Effector memory CD4-positive, alpha-beta T cell (primary cell): ENCODE measurements around the gene PCDHGA9.

ENCODE experiments used
- DNase-seq, 3 donors: peaks; one replicate each; pipeline ENCODE4 v3.0.0-alpha.2; 2020
- H3K27ac ChIP-seq: 2 replicates; pipeline ENCODE4 v1.7.0; 2013; ENCODE audit warnings: mild to moderate bottlenecking, low read length, moderate library complexity; ENCODE audit not compliant: insufficient read depth, poor library complexity, severe bottlenecking
- H3K27me3 ChIP-seq: replicated peaks from 2 replicates; pipeline ENCODE4 v1.7.0; 2013; ENCODE audit warnings: mild to moderate bottlenecking, low read length; ENCODE audit not compliant: insufficient read depth, control insufficient read depth, poor library complexity, severe bottlenecking
- H3K36me3 ChIP-seq: 2 replicates; pipeline ENCODE4 v1.7.0; 2013; ENCODE audit warnings: mild to moderate bottlenecking, low read length, moderate library complexity; ENCODE audit not compliant: control insufficient read depth, insufficient read depth
- H3K4me1 ChIP-seq: 2 replicates; pipeline ENCODE4 v1.7.0; 2013; ENCODE audit warnings: low read length, mild to moderate bottlenecking; ENCODE audit not compliant: control insufficient read depth, insufficient read depth, poor library complexity, severe bottlenecking
- H3K4me3 ChIP-seq: 2 replicates; pipeline ENCODE4 v1.7.0; 2013; ENCODE audit warnings: low read length, low read depth, mild to moderate bottlenecking; ENCODE audit not compliant: insufficient read depth, poor library complexity, severe bottlenecking
- H3K9me3 ChIP-seq: 2 replicates; pipeline ENCODE4 v1.7.0; 2013; ENCODE audit warnings: mild to moderate bottlenecking, low read length, moderate library complexity; ENCODE audit not compliant: control insufficient read depth
- total RNA-seq, 3 donors: gene quantifications; one replicate each; lab custom pipeline; 2026; lab: John Stamatoyannopoulos, UW

PCDHGA9 gene
- 0.17 to 0.35 (median 0.19) reads per million in 3 donors for total RNA-seq

DNA sequence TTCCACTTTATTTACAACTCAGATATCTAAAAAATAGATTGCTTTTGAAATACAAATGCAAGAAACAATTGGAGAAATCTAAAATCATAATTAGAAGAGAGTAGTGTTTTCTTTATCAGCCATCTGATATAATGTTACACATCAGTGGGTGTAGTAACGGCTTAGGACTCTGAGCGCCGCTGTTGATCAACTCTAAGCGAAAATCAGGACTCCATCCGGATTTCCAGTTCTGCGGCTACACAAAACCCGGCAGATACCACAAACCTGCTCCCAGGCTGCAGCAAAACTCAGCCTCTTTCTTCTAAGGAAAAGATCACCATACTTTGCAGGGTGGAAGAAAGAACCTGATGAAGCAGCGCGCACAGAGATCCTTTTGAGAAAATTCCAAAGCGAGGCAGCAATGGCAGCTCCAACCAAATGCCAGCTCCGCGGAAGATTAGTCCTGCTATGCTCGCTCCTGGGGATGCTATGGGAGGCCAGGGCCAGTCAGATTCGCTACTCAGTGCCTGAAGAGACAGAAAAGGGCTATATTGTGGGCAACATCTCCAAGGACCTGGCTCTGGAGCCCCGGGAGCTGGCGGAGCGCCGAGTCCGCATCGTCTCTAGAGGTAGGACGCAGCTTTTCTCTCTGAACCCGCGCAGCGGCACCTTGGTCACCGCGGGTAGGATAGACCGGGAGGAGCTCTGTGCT, at the start of gene PCDHGA9:
PCDHGA9 (plus strand) TSS at position 226 of the 691 bp plus-strand sequence; CDS start at position 401, 175 bp downstream.
- H3K27me3 ChIP-seq = peaks cover 31% of the 10 kb centered on the region

DNA sequence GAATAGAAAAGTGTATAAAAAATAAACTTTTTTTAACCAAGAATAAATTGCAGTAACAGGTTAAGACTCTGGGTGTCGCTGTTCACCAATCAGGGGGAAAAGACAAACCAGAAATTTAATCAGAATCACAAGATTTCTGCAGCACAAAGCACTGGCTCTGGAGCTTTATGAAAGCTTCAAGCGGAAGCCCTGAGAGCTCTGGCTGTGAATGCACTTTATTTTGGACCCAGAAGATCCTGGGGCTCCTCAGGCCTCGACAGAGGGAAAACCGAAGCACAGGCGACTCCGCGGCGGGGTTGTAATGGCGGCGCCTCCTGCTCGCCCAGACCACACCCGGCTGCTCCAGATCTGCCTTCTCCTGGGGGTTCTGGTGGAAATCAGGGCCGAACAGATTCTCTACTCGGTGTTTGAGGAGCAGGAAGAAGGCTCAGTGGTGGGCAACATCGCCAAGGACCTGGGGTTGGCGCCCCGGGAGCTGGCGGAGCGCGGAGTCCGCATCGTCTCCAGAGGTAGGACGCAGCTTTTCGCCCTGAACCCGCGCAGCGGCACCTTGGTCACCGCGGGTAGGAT, 47.6 kb upstream of the PCDHGA9 start, which contains the start of gene PCDHGA4:
PCDHGA4 (plus strand) TSS at position 122 of the 570 bp plus-strand sequence; CDS start at position 209, 87 bp downstream.
- Histone ChIP-seq H3K9me3 (no peaks in the 10 kb centered on the region), H3K36me3 (no peaks in the 10 kb centered on the region), H3K4me1 (no peaks in the 10 kb centered on the region), H3K27me3 (peaks cover 5% of the 10 kb centered on the region), H3K27ac (no peak within 1 kb of the TSS), H3K4me3 (peak within 1 kb of the TSS; percentile 13)
- DNase-seq = no peak

More for the DNA sequence above, at the start of gene PCDHGA9:
- DNase-seq = no peak
- Histone ChIP-seq H3K36me3 (no peaks in the 10 kb centered on the region), H3K4me1 (no peaks in the 10 kb centered on the region), H3K4me3 (no peak within 1 kb of the TSS), H3K27ac (no peak within 1 kb of the TSS), H3K9me3 (peaks cover 4% of the 10 kb centered on the region)

DNA sequence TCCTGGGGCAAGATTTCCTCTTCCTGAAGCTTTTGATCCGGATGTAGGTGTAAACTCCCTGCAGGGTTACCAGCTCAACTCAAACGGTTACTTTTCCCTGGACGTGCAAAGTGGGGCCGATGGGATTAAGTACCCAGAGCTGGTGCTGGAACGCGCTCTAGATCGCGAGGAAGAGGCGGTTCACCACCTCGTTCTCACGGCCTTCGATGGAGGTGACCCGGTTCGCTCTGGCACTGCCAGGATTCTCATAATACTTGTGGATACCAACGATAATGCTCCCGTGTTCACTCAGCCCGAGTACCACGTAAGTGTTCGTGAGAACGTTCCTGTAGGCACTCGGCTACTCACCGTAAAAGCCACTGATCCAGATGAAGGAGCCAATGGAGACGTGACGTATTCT, 46.9 kb upstream of the PCDHGA9 start:
- no peak for DNase-seq
- no peak overlapping the region for H3K4me3 ChIP-seq
- no peaks in the 10 kb centered on the region for H3K4me1 ChIP-seq
- H3K36me3 ChIP-seq = no peaks in the 10 kb centered on the region
- H3K27me3 ChIP-seq = peaks cover 5% of the 10 kb centered on the region
- no peak overlapping the region for H3K27ac ChIP-seq
- no peaks in the 10 kb centered on the region for H3K9me3 ChIP-seq

DNA sequence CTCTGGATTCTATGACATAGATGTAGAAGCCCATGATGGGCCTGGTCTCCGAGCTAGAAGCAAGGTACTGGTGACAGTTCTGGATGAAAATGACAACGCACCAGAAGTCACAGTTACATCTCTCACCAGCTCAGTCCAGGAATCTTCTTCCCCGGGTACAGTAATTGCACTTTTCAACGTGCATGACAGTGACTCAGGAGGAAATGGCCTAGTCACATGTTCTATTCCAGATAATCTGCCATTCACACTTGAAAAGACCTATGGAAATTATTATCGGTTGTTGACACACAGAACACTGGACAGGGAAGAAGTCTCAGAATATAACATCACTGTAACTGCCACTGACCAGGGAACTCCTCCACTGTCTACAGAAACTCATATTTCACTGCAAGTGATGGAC, 46.4 kb upstream of the PCDHGA9 start:
- Histone ChIP-seq H3K4me3 (no peak overlapping the region), H3K27me3 (peaks cover 5% of the 10 kb centered on the region), H3K27ac (no peak overlapping the region), H3K36me3 (no peaks in the 10 kb centered on the region), H3K9me3 (no peaks in the 10 kb centered on the region), H3K4me1 (no peaks in the 10 kb centered on the region)
- no peak for DNase-seq

DNA sequence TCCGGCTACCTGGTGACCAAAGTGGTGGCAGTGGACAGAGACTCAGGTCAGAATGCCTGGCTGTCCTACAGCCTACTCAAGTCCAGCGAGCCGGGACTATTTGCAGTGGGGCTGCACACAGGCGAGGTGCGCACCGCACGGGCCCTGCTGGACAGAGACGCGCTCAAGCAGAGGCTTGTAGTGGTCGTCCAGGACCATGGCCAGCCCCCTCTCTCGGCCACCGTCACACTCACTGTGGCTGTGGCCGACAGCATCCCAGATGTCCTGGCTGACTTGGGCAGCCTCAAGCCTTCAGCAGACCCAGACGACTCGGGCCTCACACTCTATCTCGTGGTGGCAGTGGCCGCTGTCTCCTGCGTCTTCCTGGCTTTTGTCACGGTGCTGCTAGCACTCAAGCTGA, 45.6 kb upstream of the PCDHGA9 start:
- no peak overlapping the region for H3K27ac ChIP-seq
- DNase-seq = no peak
- no peaks in the 10 kb centered on the region for H3K4me1 ChIP-seq
- H3K36me3 ChIP-seq = no peaks in the 10 kb centered on the region
- H3K9me3 ChIP-seq = no peaks in the 10 kb centered on the region
- peaks cover 5% of the 10 kb centered on the region for H3K27me3 ChIP-seq
- no peak overlapping the region for H3K4me3 ChIP-seq

DNA sequence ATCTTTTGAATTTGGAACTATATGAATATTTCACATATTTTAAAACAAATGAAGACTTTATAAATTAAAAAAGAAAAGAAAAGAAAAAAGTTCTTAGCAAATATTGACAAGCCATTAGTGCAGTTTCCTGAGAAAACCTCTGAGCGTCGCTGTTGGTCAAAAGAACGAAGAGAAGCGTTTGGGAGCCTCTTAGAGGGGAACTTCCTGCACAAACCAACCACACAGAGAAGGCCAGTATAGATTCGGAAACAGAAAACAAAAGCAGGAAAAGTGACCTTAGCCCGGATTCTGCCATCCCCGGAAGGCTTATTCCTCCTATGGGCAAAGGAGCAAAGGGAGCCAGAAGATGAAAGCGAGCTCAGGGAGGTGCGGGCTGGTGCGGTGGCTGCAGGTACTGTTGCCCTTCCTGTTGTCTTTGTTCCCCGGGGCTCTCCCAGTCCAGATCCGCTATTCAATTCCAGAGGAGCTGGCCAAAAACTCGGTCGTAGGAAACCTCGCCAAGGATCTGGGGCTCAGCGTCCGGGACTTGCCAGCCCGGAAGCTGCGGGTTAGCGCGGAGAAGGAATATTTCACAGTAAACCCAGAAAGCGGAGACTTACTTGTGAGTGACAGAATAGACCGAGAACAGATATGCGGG, 42.7 kb upstream of the PCDHGA9 start, which contains the start of gene PCDHGB2:
PCDHGB2 (plus strand) TSS at position 205 of the 637 bp plus-strand sequence; CDS start at position 347, 142 bp downstream.
- Histone ChIP-seq H3K36me3 (no peaks in the 10 kb centered on the region), H3K4me1 (no peaks in the 10 kb centered on the region), H3K27me3 (peaks cover 4% of the 10 kb centered on the region), H3K4me3 (peak within 1 kb of the TSS; percentile 26), H3K27ac (no peak within 1 kb of the TSS), H3K9me3 (no peaks in the 10 kb centered on the region)
- DNase-seq = no peak

DNA sequence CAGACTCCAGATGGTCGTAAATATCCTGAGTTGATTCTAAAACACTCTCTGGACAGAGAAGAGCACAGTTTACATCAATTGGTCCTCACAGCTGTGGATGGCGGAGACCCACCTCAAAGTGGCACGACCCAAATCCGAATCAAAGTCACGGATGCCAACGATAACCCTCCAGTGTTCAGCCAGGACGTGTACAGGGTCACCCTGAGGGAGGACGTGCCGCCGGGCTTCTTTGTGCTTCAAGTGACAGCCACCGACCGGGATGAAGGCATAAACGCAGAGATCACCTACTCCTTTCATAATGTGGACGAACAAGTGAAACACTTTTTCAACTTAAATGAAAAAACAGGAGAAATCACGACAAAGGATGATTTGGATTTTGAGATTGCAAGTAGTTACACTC, 41.9 kb upstream of the PCDHGA9 start:
- H3K9me3 ChIP-seq = no peaks in the 10 kb centered on the region
- no peaks in the 10 kb centered on the region for H3K4me1 ChIP-seq
- no peak overlapping the region for H3K4me3 ChIP-seq
- H3K27ac ChIP-seq = no peak overlapping the region
- peaks cover 10% of the 10 kb centered on the region for H3K27me3 ChIP-seq
- DNase-seq = no peak
- H3K36me3 ChIP-seq = no peaks in the 10 kb centered on the region

DNA sequence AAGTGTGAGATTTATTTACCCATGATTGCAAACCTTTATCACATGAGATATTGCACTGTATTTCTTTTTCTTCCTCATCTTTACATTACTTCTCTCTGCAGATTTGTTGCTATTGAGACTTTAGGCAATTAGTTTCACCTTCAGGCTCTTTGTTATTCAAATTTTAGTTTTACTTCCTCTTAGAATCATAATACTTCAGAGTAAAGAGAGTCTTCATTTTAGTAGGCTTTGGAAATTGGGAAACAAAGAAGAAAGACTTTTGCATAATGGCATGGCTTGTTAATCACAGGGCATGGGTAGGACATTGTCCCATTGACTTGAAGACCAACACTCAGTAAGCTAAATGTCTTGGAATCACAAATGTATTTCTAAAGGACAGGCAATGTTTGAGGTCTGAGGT, 39.9 kb upstream of the PCDHGA9 start:
- no peaks in the 10 kb centered on the region for H3K9me3 ChIP-seq
- H3K27me3 ChIP-seq = peaks cover 19% of the 10 kb centered on the region
- H3K36me3 ChIP-seq = no peaks in the 10 kb centered on the region
- no peaks in the 10 kb centered on the region for H3K4me1 ChIP-seq
- no peak overlapping the region for H3K27ac ChIP-seq
- no peak overlapping the region for H3K4me3 ChIP-seq
- no peak for DNase-seq

DNA sequence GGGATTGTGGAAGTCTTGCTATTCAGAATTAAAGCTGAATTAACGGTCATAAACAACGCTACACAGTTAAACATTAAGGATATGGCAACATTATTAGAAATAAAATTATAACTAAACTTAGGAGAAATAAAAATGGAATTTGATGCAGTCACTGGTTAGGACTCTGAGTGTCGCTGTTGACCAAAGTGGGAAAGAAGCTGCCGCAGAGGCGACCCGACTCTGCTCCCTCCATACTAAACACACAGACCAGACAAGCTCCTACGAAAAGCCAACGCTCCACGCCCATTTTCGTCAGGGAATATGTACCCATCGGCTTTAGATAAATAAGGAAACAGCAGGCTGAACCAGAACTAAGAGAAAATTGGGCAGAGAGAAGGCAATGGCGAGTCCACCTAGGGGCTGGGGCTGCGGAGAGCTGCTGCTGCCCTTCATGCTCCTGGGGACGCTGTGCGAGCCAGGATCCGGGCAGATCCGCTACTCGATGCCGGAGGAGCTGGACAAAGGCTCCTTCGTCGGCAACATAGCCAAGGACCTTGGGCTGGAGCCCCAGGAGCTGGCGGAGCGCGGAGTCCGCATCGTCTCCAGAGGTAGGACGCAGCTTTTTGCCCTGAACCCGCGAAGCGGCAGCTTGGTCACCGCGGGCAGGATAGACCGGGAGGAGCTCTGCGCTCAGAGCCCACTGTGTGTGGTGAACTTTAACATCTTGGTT, 38.5 kb upstream of the PCDHGA9 start, which contains the start of gene PCDHGA5:
PCDHGA5 (plus strand) TSS at position 211 of the 709 bp plus-strand sequence; CDS start at position 380, 169 bp downstream.
- H3K4me1 ChIP-seq = no peaks in the 10 kb centered on the region
- H3K27ac ChIP-seq = no peak within 1 kb of the TSS
- H3K36me3 ChIP-seq = no peaks in the 10 kb centered on the region
- peaks cover 19% of the 10 kb centered on the region for H3K27me3 ChIP-seq
- DNase-seq = no peak
- no peaks in the 10 kb centered on the region for H3K9me3 ChIP-seq
- H3K4me3 ChIP-seq = no peak within 1 kb of the TSS
